Gastrocnemius medialis (tissue), 4 donors: ENCODE results near the gene KATNA1. TPM values are rescaled to one million over a fixed set of nuclear protein-coding genes. Genes with fewer than 3 reads are reported as not detected.

Experiments used
- ATAC-seq, 2 donors: fragments of 150-250 bp; one replicate each; pipeline ENCODE4 v1.9.1; 2016
- DNase-seq, 2 donors: peaks; one replicate each; pipeline ENCODE4 v3.0.0-alpha.2; 2019
- H3K27ac ChIP-seq, 4 donors: fragments of 200-600 bp; sonication (generic); 1 replicate in 1 of 4; 2 replicates in 3 of 4; pipeline ENCODE4 v1.5.1; 2016 to 2018; ENCODE audit warnings: mild to moderate bottlenecking in 2 of 4, moderate library complexity in 1 of 4
- H3K27me3 ChIP-seq, 3 donors: fragments of 200-600 bp; sonication (generic) in 2 of 3; 1 replicate in 1 of 3; 2 replicates in 2 of 3; pipeline versions ENCODE4 v1.5.1 to v1.6.0; 2016 to 2019; ENCODE audit warnings: mild to moderate bottlenecking in 1 of 3, moderate library complexity in 1 of 3
- H3K36me3 ChIP-seq, 2 donors: fragments of 200-600 bp; sonication (generic) in 1 of 2; one replicate each; pipeline ENCODE4 v1.5.1; 2017 to 2018
- H3K4me1 ChIP-seq, 2 donors: fragments of 200-600 bp; sonication (generic) in 1 of 2; one replicate each; pipeline ENCODE4 v1.5.1; 2016 to 2017; ENCODE audit warnings: mild to moderate bottlenecking in 2 of 2
- H3K4me3 ChIP-seq, 4 donors: fragments of 200-600 bp; sonication (generic) in 3 of 4; 1 replicate in 1 of 4; 2 replicates in 3 of 4; pipeline ENCODE4 v1.5.1; 2016 to 2019; ENCODE audit warnings: mild to moderate bottlenecking in 2 of 4
- H3K9me3 ChIP-seq, 3 donors: fragments of 200-600 bp; sonication (generic) in 2 of 3; 1 replicate in 1 of 3; 2 replicates in 2 of 3; pipeline ENCODE4 v1.5.1; 2016 to 2019
- POLR2A ChIP-seq, 2 donors: fragments of 450-650 bp; IDR thresholded peaks; one replicate each; pipeline ENCODE4 v1.6.1; 2017; ENCODE audit warnings: antibody characterized with exemption in 2 of 2, mild to moderate bottlenecking in 2 of 2, moderate library complexity in 2 of 2
- in situ Hi-C, 4 donors: fragments of 200-750 bp; cut with MboI; loops; one replicate each; pipeline versions ENCODE4 v1.15.0 to v1.8.0; 2017; ENCODE audit warnings: low sequenced_read_pairs in 4 of 4
- intact Hi-C: fragments of 100-400 bp; cut with DNase I; formaldehyde crosslinking; loops from one replicate; pipeline ENCODE4 v1.15.1; 2023; ENCODE audit warnings: low total_unique reads
- total RNA-seq, 4 donors: library from RNA; depleted of rRNA; stranded (reverse); fragments of >200 nt; gene quantifications; one replicate each; pipeline versions ENCODE4 v1.1.0 to v1.2.3, GENCODE V29; 2016
- TF ChIP-seq, protein P1 (sequence below), 5 experiments: fragments of 450-650 bp in 3 of 5; fragments of 200-600 bp in 2 of 5; sonication (generic) in 2 of 5; IDR thresholded peaks in 4 of 5; conservative IDR thresholded peaks in 1 of 5; 1 replicate in 4 of 5; 2 replicates in 1 of 5; pipeline ENCODE4 v1.5.1; 2016 to 2019; ENCODE audit warnings: antibody characterized with exemption in 5 of 5, mild to moderate bottlenecking in 3 of 5, moderate library complexity in 3 of 5

KATNA1 gene
- total RNA-seq, 4 donors from 2014 or later, result 16.0 to 29.3 (median 26.0) TPM

DNA sequence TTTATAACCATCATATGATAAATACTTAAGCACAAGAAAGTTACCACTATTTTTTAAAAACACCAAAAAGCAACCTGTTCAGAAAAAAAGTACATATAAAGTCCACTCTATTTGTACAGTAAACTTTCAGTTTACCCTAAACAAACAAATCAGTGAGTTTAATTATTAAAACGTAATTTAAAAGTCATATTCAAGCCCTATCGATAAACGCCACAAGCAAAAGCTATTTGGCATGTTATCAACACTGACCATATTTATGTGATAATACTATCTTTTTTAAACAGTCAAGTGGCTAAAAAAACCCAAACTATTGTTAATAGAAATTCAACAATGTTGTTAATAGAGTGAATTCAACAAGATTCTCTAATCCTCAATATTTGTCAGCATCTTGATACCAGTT is 1.9 kb downstream of the KATNA1 start:
- no peaks in the 10 kb centered on the region for H3K36me3 ChIP-seq
- in situ Hi-C loops (no loop called here), intact Hi-C loops (loop anchor here (5.0 to 10.0 kb wide), 2 partner anchors 218 to 1746 kb away; partner anchors contain the start of genes LRP11 and ZBTB2)
- no peak for TF ChIP-seq POLR2A (IDR thresholded peaks at IDR 0.05)
- TF ChIP-seq, protein P1, sequence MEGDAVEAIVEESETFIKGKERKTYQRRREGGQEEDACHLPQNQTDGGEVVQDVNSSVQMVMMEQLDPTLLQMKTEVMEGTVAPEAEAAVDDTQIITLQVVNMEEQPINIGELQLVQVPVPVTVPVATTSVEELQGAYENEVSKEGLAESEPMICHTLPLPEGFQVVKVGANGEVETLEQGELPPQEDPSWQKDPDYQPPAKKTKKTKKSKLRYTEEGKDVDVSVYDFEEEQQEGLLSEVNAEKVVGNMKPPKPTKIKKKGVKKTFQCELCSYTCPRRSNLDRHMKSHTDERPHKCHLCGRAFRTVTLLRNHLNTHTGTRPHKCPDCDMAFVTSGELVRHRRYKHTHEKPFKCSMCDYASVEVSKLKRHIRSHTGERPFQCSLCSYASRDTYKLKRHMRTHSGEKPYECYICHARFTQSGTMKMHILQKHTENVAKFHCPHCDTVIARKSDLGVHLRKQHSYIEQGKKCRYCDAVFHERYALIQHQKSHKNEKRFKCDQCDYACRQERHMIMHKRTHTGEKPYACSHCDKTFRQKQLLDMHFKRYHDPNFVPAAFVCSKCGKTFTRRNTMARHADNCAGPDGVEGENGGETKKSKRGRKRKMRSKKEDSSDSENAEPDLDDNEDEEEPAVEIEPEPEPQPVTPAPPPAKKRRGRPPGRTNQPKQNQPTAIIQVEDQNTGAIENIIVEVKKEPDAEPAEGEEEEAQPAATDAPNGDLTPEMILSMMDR (IDR thresholded peaks at IDR 0.05 in 4 of 5, conservative IDR thresholded peaks at IDR 0.05 in 1 of 5), result no peak
- DNase-seq (no peak), ATAC-seq (no peak)
- H3K9me3 ChIP-seq, result no peaks in the 10 kb centered on the region
- H3K4me1 ChIP-seq, result peaks cover 21 to 31% of the 10 kb centered on the region in 2 donors
- peak overlapping the region; percentile 62 to 92 (median 86) for H3K4me3 ChIP-seq
- no peaks in the 10 kb centered on the region for H3K27me3 ChIP-seq
- H3K27ac ChIP-seq, result peak overlapping the region; percentile 87 to 95 (median 92)

DNA sequence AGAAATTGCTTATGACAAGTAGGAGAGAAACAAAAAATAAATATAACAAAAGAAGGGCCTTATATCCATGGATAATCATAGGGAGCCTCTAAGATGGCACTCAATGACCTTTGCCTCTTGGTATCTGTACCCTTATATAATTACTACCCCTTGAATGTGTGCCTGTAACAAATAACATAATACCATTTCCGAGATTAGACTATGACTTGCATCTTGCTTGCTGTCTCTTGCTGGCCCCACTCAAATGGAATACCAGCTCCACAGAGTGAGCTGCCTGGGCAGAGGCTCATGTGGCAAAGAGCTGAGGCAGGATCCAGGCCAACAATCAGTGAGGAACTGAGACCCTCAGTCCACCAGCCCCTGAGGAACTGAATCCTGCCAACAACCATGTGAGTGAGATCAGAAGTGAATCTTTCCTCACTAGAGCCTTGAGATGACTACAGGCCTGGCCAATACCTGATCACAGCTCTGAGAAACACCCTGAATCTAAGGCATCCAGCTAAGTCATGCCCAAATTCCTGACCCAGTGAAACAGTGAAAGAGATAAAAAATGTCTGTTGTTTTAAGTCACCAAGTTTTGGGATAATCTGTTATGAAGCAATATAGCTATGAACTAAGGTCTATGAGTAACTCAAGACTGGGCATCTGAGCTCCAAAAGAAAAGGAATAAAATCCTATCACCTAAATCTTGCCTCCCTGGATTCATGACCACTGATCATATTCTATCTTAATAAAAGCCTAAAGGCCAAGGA is 5.5 kb downstream of the KATNA1 start:
- Histone ChIP-seq H3K27me3 (no peaks in the 10 kb centered on the region), H3K36me3 (peaks cover 0 to 1% of the 10 kb centered on the region in 2 donors), H3K27ac (peak overlapping the region; percentile 56 to 72 (median 67)), H3K4me1 (peaks cover 21 to 31% of the 10 kb centered on the region in 2 donors), H3K9me3 (no peaks in the 10 kb centered on the region), H3K4me3 (no peak overlapping the region)
- no peak for TF ChIP-seq POLR2A (IDR thresholded peaks at IDR 0.05)
- TF ChIP-seq, protein P1 (IDR thresholded peaks at IDR 0.05 in 4 of 5, conservative IDR thresholded peaks at IDR 0.05 in 1 of 5), result no peak
- DNase-seq (no peak), ATAC-seq (peak in 1 of 2 donors; percentile 74)
- in situ Hi-C loops, result no loop called here
- intact Hi-C loops, result loop anchor here (10.0 kb wide), 1 partner anchor 222 kb away; the partner anchor contains the start of gene LRP11

DNA sequence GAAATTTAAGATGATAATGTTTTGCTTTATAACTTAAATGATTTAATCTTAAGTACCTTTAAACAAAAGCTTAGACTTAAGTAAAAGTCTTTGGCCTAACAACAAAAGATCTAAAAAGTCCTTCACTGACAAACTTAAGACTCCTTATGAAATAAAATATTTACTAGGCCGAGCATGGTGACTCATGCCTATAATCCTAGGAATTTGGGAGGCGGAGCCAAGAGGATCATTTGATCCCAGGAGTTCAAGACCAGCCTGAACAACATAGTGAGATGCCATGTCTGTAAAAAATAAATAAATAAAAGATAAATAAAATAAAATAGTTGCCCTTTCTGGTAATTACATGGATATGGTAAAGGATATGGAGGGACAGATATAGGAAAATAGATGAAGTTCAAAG is 12.4 kb downstream of the KATNA1 start:
- H3K9me3 ChIP-seq, result no peaks in the 10 kb centered on the region
- in situ Hi-C loops (no loop called here), intact Hi-C loops (no loop called here)
- DNase-seq, result no peak
- H3K4me3 ChIP-seq, result no peak overlapping the region
- no peak overlapping the region for H3K27ac ChIP-seq
- no peak for TF ChIP-seq POLR2A (IDR thresholded peaks at IDR 0.05)
- TF ChIP-seq, protein P1 (IDR thresholded peaks at IDR 0.05 in 4 of 5, conservative IDR thresholded peaks at IDR 0.05 in 1 of 5), result no peak
- ATAC-seq, result no peak
- no peaks in the 10 kb centered on the region for H3K4me1 ChIP-seq
- H3K27me3 ChIP-seq, result no peaks in the 10 kb centered on the region
- peaks cover 0 to 15% of the 10 kb centered on the region in 2 donors for H3K36me3 ChIP-seq

DNA sequence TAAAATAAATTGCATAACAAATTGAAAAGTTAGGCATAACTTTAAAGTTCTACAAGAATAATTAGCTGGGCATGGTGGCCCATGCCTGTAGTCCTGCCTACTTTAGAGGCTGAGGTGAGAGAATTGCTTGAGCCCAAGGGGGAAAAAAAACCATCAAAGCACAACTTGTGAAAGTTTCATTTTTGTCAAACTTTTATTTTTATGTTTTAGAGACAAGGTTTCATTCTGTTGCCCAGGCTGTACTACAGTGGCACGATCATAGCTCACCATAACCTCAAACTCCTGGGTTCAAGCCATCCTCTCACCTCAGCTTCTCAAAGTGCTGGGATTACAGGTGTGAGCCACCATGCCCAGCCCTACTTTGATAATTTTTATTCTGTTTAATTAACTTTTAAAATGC is 14.2 kb downstream of the KATNA1 start:
- Histone ChIP-seq H3K27me3 (no peaks in the 10 kb centered on the region), H3K36me3 (peaks cover 0 to 21% of the 10 kb centered on the region in 2 donors), H3K9me3 (no peaks in the 10 kb centered on the region), H3K27ac (no peak overlapping the region), H3K4me1 (no peaks in the 10 kb centered on the region), H3K4me3 (no peak overlapping the region)
- in situ Hi-C loops, result no loop called here
- TF ChIP-seq, protein P1 (IDR thresholded peaks at IDR 0.05 in 4 of 5, conservative IDR thresholded peaks at IDR 0.05 in 1 of 5), result no peak
- no peak for TF ChIP-seq POLR2A (IDR thresholded peaks at IDR 0.05)
- DNase-seq (no peak), ATAC-seq (no peak)
- intact Hi-C loops, result no loop called here
